GM12872 (cell line): ENCODE data around the gene POLR1D.

Experiments
- TF ChIP-seq, protein P1 (sequence below): IDR thresholded peaks from 3 replicates; pipeline ENCODE4 v1.5.1; 2011; ENCODE audit warnings: low read depth, mild to moderate bottlenecking, low read length, moderate library complexity; ENCODE audit not compliant: insufficient read depth

Gene POLR1D, protein sequence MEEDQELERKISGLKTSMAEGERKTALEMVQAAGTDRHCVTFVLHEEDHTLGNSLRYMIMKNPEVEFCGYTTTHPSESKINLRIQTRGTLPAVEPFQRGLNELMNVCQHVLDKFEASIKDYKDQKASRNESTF

DNA sequence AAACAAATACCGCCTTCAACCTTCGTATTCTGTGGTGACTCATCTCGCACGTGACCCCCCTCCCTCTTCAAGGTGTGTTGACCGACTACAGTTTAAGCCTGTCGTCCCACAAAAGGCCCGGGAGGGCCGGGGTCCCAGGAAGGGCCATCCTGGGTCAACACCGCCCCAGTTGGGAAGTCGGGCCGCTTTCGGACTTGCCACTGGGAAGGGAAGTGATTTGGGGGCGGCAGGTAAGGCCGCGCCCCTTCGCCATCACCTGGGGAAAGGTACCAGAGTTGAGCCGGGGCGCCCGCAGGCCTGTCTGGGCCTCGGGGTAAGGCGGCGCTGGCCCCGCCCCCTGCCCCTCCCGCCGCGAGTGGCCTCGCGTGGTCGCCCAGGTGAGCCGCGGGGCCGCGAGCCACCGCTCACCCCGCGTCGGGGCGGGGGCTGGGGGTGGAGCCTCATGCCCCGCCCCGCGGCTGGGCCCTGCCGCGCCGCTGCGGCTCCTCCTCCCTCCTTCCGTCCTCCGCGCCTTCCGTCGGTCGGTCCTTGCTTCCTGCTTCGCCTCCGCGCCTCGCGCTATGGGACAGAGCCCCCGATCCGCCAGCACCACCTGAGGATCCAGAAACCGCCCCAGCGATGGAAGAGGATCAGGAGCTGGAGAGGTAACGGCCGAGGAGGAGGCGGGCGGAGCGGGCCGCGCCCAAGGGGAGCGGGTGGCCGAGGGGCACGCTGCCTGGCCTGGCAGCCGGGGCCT is at the start of gene POLR1D:
POLR1D (plus strand) TSS at position 527 of the 736 bp plus-strand sequence; CDS start at position 619, 92 bp downstream.
- TF ChIP-seq, protein P1, sequence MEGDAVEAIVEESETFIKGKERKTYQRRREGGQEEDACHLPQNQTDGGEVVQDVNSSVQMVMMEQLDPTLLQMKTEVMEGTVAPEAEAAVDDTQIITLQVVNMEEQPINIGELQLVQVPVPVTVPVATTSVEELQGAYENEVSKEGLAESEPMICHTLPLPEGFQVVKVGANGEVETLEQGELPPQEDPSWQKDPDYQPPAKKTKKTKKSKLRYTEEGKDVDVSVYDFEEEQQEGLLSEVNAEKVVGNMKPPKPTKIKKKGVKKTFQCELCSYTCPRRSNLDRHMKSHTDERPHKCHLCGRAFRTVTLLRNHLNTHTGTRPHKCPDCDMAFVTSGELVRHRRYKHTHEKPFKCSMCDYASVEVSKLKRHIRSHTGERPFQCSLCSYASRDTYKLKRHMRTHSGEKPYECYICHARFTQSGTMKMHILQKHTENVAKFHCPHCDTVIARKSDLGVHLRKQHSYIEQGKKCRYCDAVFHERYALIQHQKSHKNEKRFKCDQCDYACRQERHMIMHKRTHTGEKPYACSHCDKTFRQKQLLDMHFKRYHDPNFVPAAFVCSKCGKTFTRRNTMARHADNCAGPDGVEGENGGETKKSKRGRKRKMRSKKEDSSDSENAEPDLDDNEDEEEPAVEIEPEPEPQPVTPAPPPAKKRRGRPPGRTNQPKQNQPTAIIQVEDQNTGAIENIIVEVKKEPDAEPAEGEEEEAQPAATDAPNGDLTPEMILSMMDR: no peak

DNA sequence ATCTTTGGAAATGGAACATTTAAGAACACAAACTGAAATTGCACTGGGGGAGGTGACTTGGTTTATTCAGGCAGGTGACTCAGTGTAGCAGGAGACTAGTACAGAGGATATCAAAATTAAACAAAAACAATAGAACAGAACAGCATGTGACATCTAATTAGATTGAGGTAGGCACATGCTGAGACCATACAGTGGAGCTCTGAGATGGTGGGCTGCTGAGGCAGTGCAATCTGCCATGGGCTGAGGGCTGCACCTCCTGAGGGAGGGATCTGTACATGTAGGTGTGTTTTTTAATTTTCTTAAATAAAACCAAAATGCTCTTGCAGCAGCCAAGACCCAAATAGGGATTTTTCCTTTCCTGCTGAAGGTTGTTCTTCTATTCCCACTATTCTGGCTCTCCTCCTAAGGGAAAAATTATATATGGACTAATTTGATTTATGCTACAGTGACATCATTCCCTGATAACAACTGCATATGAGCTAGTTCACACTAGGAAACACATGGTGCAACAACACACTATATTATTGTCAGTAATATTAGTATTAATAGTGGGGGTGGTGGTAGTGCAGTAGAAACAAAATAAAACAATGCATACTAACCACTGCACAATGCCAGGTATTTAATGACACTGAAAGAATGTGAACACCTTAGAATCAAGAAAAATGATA is 49.3 kb upstream of the POLR1D start:
- TF ChIP-seq, protein P1: no peak

DNA sequence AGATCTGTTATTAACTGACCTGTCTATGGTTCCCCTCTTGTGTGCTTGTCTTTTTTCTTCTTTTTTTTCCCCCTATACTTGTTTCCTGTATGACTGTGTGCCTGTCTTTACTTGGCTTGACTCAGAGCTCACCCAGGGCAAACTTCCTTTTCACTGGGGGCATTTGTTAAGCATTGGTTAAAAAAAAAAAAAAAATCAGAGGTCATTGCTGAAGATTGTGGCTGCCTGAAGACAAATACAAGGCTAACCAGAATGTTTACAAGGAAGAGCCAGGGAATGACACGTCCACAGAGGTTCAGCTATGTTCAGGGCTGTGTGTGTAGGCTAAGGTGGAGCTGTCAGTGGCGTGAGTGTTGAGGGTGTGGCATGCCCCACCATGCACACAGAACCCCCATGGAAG is 48.4 kb upstream of the POLR1D start:
- TF ChIP-seq, protein P1: no peak

DNA sequence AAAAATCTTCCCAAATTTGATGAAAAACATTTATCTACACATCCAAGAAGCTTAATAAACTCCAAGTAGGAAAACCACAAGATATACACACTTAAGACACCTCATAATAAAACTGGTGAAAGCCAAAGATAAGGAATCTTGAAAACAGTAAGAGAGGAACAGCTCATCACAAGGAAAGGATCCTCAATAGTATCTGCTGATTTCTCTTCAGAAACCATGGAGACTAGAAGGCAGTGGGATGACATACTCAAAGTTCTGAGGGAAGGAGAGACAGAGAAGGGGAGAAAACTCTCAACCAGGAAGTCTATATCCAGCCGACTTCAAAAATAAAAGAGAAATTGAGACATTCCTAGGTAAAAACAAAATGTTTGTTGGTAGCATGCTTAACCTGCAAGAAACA is 47.0 kb upstream of the POLR1D start:
- TF ChIP-seq, protein P1: no peak

DNA sequence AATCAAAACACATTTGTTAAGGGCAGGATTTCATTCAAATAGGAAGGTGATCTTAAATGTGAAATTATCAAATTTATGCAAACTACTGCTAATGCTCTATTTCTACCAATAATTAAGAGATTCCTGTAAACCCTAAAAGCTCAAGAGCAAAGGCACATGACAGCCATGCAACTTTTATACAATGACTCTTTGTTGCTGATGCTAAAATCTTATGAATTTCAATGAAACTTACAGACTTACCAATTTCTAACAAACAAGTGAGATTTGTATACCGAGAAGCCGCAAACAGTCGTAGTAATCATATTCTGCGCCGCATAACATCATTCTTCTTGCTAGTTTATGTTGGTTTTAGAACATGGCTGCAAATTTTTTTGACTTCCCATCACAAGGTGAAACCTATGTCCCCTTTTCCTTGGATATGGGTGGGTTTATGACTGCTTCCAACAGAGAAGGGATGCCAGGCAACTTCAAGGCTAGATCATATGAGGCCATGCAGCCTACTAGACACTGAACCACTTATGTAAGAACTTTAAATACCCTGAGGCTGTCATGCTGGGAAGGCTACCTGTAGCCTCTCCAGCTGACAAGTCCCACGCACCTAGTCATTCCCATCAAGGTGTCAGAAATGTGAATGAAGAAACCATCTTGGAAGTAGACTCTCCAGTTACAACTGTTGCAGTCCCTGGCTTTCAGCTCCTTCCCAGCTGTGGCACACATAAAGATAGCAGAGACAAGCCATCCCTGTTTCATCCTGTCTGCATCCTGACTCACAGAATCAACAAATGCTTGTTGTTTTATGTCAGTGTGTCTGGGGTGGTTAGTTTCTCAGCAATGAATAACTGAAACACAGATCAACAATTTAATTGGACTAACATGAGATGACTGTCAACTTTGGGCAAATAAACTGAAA is 43.3 kb upstream of the POLR1D start:
- TF ChIP-seq, protein P1: no peak

DNA sequence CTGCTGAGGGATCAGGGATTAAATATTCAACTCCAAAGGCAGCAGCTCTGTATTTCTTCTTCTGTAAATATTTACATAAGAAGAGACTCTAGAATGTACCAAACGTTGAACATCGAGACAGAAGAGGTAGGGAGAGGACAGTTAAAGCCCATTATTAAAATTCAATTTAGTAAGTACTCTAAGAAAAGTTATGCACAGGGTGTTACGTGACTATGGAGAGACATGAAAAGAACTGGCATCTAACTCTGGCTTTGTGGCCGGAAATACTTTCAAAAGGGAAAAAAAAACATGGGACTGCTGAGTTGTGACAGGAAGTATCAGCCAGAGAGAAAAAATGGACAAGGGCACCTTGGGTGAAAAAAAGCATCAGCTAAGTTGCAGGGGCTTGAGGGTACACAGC is 38.0 kb upstream of the POLR1D start:
- TF ChIP-seq, protein P1: no peak
